ENCODE data around the gene GRB7. TPM values are rescaled to one million over a fixed set of nuclear protein-coding genes. Genes with fewer than 3 reads are reported as not detected.
"Not testable (repeated sequence)": the region's sequence is repeated elsewhere in the genome, so short reads cannot be mapped to it uniquely, and the experiment has no call there.

Gene GRB7
- total RNA-seq, 1 donor from 2014 or later: 44.6 TPM

DNA sequence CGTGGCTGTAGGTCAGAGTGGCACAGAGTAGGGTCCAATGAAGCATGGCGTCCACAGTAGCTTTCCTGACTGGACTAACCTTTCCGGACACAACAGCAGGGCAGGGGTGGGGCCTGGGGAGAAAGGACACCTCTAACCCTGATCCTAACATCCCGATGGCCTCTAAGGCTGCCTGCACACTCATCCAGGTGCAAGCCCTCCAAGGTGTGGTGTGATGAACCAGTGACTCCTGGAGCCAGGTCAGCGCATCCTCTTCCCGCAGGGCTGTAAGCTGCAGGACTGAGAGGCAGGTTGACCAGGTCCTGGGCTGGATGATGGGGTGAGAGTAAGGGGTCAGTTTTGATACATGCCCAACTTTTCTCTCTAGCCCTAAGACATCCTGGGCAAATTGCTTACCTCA lies 41.0 kb upstream of the GRB7 start:
- no peak for DNase-seq (ENCODE audit: low spot score in 2 of 2, unreplicated experiment in 2 of 2)
- Mint-ChIP-seq H3K4me1 (peaks cover 22% of the 10 kb centered on the region), H3K9me3 (no peaks in the 10 kb centered on the region), H3K27ac (no peak overlapping the region), H3K27me3 (ENCODE audit: low read depth) (no peaks in the 10 kb centered on the region), H3K4me3 (no peak overlapping the region), H3K36me3 (peaks cover 3% of the 10 kb centered on the region)
- TF ChIP-seq, protein P1, sequence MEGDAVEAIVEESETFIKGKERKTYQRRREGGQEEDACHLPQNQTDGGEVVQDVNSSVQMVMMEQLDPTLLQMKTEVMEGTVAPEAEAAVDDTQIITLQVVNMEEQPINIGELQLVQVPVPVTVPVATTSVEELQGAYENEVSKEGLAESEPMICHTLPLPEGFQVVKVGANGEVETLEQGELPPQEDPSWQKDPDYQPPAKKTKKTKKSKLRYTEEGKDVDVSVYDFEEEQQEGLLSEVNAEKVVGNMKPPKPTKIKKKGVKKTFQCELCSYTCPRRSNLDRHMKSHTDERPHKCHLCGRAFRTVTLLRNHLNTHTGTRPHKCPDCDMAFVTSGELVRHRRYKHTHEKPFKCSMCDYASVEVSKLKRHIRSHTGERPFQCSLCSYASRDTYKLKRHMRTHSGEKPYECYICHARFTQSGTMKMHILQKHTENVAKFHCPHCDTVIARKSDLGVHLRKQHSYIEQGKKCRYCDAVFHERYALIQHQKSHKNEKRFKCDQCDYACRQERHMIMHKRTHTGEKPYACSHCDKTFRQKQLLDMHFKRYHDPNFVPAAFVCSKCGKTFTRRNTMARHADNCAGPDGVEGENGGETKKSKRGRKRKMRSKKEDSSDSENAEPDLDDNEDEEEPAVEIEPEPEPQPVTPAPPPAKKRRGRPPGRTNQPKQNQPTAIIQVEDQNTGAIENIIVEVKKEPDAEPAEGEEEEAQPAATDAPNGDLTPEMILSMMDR (IDR thresholded peaks at IDR 0.05; ENCODE audit: unreplicated experiment): no peak

DNA sequence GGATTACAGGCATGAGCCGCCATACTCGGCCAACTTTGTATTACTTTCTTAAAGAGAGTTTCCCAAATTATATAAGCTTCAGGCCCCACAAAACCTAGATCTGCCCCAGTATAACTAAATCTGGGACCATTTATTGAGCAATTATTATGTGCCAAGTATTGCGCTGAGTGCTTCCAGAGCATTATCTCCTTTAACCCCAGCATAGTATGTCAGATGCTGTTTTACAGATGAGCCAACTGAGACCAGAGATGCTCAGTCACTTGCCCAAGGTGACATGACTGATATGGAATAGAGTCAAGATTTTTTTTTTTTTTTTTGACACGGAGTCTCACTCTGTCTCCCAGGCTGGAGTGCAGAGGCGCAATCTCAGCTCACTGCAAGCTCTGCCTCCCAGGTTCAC lies 39.8 kb upstream of the GRB7 start:
- no peak for DNase-seq (ENCODE audit: low spot score in 2 of 2, unreplicated experiment in 2 of 2)
- Mint-ChIP-seq H3K27ac (no peak overlapping the region), H3K4me3 (no peak overlapping the region), H3K27me3 (ENCODE audit: low read depth) (no peaks in the 10 kb centered on the region), H3K4me1 (peaks cover 31% of the 10 kb centered on the region), H3K36me3 (peaks cover 3% of the 10 kb centered on the region), H3K9me3 (no peaks in the 10 kb centered on the region)
- TF ChIP-seq, protein P1 (IDR thresholded peaks at IDR 0.05; ENCODE audit: unreplicated experiment): no peak

DNA sequence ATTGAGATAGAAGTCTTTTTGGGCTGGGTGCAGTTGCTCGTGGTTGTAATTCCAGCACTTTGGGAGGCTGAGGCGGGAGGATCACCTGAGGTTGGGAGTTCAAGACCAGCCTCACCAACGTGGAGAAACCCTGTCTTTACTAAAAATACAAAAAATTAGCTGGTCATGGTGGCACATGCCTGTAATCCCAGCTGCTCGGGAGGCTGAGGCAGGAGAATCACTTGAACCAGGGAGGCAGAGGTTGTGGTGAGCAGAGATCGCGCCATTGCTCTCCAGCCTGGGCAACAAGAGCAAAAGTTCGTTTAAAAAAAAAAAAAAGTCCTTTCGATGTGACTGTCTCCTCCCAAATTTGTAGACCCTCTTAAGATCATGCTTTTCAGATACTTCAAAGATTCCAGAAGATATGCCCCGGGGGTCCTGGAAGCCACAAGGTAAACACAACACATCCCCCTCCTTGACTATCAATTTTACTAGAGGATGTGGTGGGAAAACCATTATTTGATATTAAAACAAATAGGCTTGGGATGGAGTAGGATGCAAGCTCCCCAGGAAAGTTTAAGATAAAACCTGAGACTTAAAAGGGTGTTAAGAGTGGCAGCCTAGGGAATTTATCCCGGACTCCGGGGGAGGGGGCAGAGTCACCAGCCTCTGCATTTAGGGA lies 38.5 kb upstream of the GRB7 start:
- not testable (repeated sequence) for H3K36me3 Mint-ChIP-seq; H3K9me3 Mint-ChIP-seq; H3K27me3 Mint-ChIP-seq (ENCODE audit: low read depth); DNase-seq (ENCODE audit: low spot score in 2 of 2, unreplicated experiment in 2 of 2)
- H3K4me1 Mint-ChIP-seq: peaks cover 34% of the 10 kb centered on the region
- H3K4me3 Mint-ChIP-seq: peak overlapping the region; percentile 97
- H3K27ac Mint-ChIP-seq: peak overlapping the region; percentile 98

DNA sequence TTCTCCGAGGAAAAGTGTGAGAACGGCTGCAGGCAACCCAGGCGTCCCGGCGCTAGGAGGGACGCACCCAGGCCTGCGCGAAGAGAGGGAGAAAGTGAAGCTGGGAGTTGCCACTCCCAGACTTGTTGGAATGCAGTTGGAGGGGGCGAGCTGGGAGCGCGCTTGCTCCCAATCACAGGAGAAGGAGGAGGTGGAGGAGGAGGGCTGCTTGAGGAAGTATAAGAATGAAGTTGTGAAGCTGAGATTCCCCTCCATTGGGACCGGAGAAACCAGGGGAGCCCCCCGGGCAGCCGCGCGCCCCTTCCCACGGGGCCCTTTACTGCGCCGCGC lies 38.0 kb upstream of the GRB7 start, which contains the start of gene ERBB2:
Gene ERBB2 (plus strand): TSS at position 247 of the 330 bp plus-strand sequence. CDS start 175 bp downstream, outside the sequence.
- H3K4me3 Mint-ChIP-seq: peak within 1 kb of the TSS; percentile 97
- peak within 1 kb of the TSS; percentile 98 for H3K27ac Mint-ChIP-seq
- no peaks in the 10 kb centered on the region for H3K27me3 Mint-ChIP-seq (ENCODE audit: low read depth)
- H3K4me1 Mint-ChIP-seq: peaks cover 39% of the 10 kb centered on the region
- H3K36me3 Mint-ChIP-seq: peaks cover 2% of the 10 kb centered on the region
- TF ChIP-seq, protein P1 (IDR thresholded peaks at IDR 0.05; ENCODE audit: unreplicated experiment): no peak
- H3K9me3 Mint-ChIP-seq: no peaks in the 10 kb centered on the region
- DNase-seq (ENCODE audit: low spot score in 2 of 2, unreplicated experiment in 2 of 2): peak; percentile 58 to 75

DNA sequence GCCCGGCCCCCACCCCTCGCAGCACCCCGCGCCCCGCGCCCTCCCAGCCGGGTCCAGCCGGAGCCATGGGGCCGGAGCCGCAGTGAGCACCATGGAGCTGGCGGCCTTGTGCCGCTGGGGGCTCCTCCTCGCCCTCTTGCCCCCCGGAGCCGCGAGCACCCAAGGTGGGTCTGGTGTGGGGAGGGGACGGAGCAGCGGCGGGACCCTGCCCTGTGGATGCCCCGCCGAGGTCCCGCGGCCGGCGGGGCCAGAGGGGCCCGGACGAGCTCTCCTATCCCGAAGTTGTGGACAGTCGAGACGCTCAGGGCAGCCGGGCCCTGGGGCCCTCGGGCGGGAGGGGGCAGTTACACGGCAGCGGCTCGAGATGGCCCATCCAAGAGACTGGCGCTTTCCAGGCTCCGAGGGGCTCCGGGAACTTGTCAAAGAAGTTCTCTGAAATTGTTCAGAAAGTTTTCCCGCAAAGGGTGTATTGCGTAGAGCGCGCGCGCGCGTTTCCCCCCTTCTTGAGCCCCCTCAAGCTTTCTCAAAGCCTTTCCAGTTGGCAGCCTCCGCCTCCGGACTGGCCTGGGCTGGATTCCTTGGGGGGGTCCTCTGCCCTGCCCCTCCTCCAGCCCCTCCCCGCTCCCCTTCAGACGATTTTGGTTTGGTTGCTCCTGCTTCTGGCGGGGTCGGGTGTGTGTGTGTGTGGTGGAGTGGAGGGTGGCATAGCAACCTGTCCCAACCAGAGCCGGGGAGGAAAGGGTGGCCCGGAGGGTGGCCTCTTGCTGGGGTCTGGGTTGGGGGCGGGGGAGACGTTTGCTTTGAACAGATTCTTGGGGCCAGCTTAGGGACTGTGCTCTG lies 37.4 kb upstream of the GRB7 start:
- Mint-ChIP-seq H3K36me3 (peaks cover 2% of the 10 kb centered on the region), H3K4me3 (peak overlapping the region; percentile 97), H3K27ac (peak overlapping the region; percentile 79), H3K9me3 (no peaks in the 10 kb centered on the region), H3K4me1 (peaks cover 45% of the 10 kb centered on the region), H3K27me3 (ENCODE audit: low read depth) (no peaks in the 10 kb centered on the region)
- TF ChIP-seq, protein P1 (IDR thresholded peaks at IDR 0.05; ENCODE audit: unreplicated experiment): no peak
- peak in 1 of 2 experiments; percentile 68 for DNase-seq (ENCODE audit: low spot score in 2 of 2, unreplicated experiment in 2 of 2)
